AG08396 (cell line): Measurements from ENCODE around the gene KNDC1.

ENCODE experiments used
- DNase-seq: peaks from one replicate; pipeline ENCODE4 v3.0.0; 2012; ENCODE audit warnings: low spot score, mixed read lengths

The KNDC1 gene

GRCh38 chr10:133206356-133207040, 46.5 kb downstream of the KNDC1 start:
- no peak for DNase-seq

- no peak for DNase-seq
Measured at GRCh38 chr10:133207041-133207600, 47.1 kb downstream of the KNDC1 start.

- DNase-seq, result no peak
Measured at GRCh38 chr10:133207627-133208026, 47.6 kb downstream of the KNDC1 start.

- no peak for DNase-seq
Measured at GRCh38 chr10:133208466-133208865, 48.4 kb downstream of the KNDC1 start.

DNA sequence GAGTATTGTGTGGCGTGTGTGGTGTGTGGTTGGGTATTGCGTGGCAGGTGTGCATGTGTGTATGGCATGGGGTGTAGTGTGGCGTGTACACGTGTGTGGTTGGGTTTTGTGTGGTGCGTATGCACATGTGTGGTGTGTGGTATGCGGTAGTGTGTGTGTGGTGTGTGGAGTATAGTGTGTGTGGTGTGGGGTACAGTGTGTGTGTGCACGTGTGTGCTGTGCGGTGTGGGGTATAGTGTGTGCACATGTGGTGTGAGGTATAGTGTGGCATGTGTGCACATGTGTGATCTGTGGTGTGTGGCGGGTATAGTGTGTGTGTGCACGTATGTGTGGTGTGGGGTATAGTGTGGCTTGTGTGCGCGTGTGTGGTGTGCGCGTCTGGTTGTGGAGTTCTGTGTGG, 49.1 kb downstream of the KNDC1 start:
- DNase-seq, result no peak

GRCh38 chr10:133209641-133210040, 49.6 kb downstream of the KNDC1 start:
- DNase-seq, result no peak

DNA sequence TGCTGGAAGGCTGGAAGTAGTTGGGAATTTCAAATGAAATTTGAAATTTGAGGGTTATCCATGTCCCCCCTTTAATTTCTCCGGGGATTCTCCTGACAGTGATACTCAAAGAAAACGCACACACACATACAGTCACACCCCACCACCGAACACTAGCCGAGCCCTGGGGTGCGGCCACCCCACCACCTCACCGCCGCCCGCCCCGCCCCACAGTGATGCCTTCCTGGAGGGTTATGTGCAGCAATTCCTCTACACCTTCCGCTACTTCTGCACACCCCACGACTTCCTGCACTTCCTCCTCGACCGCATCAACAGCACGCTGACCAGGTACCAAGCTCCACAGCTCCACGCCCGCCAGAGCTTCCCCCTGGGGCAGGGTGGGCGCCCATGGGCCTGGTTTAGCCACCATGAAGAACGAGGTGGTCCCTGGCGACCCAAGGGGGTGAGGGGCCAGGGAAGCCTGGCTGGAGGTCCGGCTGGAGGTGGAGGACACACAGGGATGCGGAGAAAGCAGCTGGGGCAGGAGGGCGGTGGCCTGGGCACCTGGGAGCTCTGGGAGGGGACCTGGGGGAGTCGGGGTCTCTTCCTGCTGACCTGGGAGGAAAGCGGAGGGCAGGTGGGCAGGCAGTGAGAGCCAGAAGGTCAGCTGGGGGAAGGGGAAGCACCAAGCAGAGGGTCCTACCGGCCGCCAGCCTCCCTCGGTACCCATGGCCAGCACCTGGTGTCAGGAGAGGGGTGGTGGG, 50.5 kb downstream of the KNDC1 start:
- no peak for DNase-seq

DNA sequence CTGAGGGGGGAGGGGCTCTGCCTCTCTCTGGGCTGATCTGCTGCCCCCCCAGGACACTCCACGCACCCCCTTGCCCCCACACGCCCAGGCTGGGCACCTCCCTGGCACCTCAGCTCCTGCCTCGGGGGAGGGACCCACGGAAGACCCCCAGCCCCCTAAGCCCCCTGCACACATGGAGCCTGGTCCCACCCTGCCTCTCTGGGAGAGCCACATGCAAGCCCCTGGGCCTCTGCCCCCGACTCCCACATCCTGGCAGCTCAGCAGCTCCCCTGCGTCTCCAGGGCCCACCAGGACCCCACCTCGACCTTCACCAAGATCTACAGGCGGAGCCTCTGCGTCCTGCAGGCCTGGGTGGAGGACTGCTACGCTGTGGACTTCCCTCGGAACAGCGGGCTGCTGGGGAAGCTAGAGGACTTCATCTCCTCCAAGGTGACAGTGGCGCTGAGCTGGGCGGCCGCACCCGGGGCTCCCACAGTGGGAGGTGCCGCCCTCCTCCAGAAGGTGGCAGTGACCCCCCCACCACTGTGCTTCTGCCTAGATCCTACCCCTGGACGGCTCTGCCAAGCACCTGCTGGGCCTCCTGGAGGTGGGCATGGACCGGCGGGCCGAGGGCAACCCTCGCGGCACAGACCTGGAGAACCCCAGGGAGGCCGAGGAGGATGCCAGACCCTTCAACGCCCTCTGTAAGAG, 51.3 kb downstream of the KNDC1 start:
- no peak for DNase-seq

DNA sequence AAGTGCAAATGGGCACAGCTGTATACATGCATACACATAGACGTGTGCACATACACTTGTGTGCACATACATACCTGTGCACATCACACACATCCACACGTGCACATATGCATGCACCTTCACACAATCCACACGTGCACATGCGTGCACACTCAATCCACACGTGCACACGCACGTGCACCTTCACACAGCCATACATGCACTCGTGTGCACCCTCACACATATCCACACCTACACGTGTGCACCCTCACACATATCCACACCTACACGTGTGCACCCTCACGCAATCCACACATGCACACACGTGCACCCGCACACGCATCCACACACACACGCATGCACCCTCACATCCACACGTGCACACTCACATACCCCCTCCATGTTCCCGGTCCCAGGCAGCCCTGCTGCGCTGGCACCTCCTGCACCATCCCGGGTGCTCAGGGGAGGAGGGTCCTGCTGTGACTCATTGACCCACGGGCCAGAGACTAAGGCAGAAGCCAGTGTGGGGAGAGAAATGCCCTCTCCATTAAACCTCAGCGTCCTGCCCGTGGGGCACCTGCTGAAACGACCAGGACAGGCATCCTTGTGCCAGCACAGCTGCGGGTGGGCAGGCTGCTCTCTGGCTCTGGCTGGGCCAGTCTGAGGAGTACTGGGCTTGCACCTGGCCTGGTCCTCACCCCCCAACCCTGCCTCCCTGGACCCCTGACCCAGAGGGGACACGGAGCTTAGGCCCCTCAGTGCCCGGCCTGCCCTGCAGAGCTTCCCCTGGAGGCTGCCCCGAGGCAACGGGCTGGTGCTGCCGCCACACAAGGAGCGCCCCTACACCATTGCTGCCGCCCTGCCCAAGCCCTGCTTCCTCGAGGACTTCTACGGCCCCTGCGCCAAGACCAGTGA, 52.2 kb downstream of the KNDC1 start:
- no peak for DNase-seq

DNA sequence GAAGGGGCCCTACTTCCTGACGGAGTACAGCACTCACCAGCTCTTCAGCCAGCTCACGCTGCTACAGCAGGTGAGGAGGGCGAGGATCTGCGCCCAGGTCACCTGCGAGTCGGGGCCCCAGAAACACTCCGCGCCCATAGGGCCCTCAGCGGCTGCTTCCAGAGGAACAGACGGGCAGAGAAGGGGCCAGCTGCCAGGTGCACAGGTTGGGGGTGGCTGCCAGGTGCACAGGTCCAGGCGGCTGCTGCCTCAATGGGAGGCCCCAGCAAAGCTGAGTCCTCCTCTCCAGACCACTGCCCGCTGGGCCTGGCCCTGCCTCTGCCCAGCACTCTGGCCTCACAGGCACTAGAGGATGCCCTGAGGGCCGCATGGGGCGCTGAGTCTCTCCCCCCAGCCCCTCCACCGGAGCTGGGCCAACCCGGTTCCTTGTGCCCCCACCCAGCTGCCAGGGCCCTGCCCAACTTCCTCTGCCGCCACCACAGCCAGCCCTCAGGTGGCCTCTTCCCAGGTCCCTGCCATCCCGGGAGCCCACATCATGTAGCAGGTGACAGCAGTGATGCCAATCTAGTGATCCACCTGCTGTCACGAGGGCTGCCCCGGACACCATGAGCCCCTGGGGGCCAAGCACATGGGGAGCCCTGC, 53.0 kb downstream of the KNDC1 start:
- no peak for DNase-seq

- no peak for DNase-seq
Measured at GRCh38 chr10:133213641-133214467, 53.8 kb downstream of the KNDC1 start.

DNA sequence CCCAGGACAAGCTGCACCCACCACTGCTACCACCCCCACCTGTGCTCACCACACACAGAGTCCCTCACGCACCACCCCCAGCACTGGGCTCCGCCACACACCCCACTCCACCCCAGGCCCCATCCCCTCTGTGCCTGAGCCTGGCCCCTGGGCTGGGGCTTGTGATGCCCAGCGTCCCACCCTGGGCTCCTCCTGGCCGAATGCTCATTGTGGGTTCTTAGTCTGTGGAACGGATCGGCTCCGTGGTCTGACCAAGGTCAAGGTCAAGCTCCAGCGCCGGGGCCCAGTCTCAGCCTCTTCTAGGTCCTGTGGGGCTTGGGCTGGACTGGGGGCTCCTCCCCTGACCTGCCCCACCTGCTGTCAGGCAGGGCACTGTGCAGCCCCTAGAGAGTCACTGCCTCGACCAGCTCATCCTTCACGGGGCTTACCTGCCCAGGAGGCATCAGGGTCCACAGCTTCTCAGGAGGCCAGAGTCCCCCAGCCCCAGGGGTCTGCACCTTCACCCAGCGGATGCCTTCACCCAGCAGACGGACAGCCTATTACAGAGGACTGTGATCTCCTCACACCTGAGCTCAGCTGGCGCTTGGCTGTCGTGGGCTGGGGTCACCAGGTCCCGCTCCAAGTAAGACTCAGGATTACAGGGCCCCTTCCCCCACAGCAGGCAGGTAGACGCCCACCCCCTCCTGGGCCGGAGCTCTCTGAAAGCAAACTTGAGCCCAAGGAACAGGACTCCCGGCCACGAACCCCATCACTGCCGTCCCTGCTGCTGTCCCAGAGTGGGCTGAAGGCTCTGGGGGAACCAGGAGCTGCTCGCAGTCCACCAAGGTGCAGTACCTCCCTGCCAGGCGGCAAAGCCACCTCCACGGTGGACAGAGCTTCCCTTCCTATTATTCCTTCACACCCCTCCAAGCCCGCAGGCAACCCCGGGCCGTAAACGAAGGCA, 54.7 kb downstream of the KNDC1 start:
- DNase-seq, result no peak

DNA sequence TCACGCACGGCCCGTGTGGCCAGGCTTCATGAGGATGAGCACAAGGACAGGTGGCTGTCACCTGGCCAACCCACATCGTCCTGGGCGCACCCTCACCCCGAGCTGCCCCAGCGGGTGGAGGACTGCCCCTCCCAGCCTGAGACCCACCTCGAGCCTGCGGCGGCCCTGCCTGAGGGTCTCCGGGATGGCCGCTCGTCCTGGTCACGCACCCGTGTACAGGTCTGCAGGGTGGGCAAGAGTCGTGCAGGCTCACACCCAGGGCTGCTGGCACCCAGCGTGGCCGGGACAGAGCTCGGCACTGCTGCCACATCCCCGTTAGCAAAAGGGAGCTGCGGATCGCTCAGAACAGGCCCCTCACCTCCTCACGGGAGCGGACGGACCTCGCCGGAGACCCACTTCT, 55.6 kb downstream of the KNDC1 start:
- DNase-seq, result no peak

DNA sequence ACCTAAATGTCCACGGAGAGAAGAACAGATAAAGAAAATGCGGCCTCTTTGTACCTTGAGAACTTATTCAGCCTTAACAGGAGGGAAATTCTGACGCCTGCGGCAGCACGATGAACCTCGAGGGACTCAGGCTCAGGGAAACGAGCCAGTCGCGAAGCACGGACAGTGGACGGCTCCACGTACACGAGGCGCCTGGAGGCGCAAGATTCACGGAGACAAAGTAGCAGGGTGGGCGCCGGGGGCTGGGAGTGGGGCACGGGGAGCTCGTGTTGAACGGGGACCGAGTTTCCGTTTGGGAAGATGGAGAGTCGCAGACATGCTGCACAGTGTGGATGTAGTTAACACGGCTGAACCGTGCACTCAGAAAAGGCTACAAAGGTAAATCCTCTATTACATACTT, 56.8 kb downstream of the KNDC1 start:
- DNase-seq, result no peak

GRCh38 chr10:133217800-133218589, 58.0 kb downstream of the KNDC1 start:
- DNase-seq, result no peak

DNA sequence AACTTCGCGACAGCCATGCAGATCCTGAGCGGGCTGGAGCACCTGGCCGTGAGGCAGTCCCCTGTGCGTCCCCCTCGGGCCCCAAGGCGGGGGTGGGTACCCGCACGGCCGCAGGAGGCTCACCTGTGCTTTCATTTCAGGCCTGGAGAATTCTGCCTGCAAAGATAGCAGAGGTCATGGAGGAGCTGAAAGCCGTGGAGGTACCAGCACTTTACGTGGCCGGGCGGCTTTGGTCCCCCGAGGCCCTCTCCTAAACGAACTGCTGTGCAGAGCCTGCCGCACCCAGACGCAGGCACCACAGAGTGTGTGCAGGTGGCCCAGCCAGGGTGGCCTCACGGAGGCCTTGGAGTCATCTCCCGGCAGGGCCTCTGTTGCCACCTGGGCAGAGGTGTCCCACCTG, 58.9 kb downstream of the KNDC1 start:
- DNase-seq, result no peak

GRCh38 chr10:133219782-133220181, 59.8 kb downstream of the KNDC1 start:
- no peak for DNase-seq

- DNase-seq, result no peak
Measured at GRCh38 chr10:133221331-133221730, 61.3 kb downstream of the KNDC1 start.
